HG03159 (cell line): ENCODE measurements around the gene ZFP62.
A peak's percentile ranks its signal among the peaks of the same experiment; 100 is the strongest.
"Not testable (repeated sequence)": the region's sequence is repeated elsewhere in the genome, so short reads cannot be mapped to it uniquely, and the experiment has no call there.

ENCODE experiments used
- ATAC-seq: cut with Tn5 transposase; IDR thresholded peaks from one replicate; pipeline ENCODE4 v1.9.1; 2021; ENCODE audit warnings: mild to moderate bottlenecking, moderate library complexity; ENCODE audit not compliant: unreplicated experiment

ZFP62 gene

GRCh38 chr5:180831139-180832093 is 29.7 kb downstream of the ZFP62 start:
- peak; percentile 70 for ATAC-seq

DNA sequence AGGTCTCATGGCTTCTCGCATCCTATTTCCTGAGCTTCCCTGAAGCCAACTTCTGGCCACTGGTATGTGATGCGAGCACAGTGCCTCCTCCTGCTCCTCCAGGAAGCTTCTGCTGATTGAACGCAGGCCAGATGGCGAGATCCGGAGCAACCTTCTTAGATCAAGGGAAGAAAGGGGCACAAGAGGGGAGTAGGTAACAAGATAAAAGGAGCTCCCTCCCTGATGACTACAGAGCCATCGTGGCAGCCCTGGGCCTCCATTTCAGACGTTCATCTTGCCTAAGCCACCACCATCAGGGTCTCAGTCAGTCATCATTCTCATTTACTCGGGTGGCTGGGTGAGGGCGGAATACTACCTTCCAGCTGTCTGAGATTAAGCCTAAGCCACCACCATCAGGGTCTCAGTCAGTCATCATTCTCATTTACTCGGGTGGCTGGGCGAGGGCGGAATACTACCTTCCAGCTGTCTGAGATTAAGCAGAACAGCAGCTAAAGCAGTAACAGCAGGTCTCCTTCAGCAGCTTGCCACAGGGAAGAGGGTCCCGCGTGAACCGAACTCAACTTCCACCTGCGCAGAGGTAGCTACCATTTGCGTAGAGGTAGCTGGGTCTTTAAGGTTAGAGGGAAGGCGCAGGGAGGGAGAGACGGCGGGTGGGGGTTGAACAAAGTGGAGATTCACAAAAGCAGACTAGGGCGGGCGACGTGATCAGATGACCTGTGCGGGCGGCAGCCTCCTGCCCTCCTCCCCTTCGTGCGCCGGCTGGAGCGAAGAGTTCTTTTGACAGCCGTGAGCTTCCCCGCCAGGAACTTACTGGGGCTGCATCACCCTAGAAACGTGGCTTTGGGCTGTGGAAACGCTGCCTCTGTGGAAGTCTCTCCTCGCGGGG is 30.6 kb downstream of the ZFP62 start:
- peak; percentile 47 for ATAC-seq

DNA sequence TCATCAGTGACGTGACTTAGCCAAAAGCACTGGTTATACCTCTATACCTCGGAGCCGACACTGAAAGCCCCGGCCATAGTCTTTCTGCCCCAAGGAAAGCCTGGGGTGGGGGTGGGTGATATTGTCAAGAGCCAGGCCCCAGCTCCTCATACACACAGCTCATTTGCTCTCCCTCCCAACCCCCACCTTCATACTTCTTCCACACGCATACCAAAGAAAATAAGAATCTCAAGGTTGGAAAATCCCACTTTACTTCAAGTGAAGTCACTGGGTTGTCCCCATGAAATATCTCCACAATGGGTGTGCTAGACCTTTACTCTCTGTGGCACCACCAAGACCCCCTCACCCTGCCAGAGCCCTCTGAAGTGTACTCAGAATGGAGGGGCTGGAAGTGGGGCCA is 31.4 kb downstream of the ZFP62 start:
- ATAC-seq: no peak

GRCh38 chr5:180828756-180829531 is 32.1 kb downstream of the ZFP62 start:
- not testable (repeated sequence) for ATAC-seq

DNA sequence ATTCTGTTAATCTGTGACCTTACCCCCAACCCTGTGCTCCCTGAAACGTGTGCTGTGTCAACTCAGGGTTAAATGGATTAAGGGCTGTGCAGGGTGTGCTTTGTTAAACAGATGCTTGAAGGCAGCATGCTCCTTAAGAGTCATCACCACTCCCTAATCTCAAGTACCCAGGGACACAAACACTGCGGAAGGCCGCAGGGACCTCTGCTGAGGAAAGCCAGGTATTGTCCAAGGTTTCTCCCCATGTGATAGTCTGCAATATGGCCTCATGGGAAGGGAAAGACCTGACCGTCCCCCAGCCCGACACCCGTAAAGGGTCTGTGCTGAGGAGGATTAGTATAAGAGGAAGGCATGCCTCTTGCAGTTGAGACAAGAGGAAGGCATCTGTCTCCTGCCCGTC is 33.7 kb downstream of the ZFP62 start:
- not testable (repeated sequence) for ATAC-seq

DNA sequence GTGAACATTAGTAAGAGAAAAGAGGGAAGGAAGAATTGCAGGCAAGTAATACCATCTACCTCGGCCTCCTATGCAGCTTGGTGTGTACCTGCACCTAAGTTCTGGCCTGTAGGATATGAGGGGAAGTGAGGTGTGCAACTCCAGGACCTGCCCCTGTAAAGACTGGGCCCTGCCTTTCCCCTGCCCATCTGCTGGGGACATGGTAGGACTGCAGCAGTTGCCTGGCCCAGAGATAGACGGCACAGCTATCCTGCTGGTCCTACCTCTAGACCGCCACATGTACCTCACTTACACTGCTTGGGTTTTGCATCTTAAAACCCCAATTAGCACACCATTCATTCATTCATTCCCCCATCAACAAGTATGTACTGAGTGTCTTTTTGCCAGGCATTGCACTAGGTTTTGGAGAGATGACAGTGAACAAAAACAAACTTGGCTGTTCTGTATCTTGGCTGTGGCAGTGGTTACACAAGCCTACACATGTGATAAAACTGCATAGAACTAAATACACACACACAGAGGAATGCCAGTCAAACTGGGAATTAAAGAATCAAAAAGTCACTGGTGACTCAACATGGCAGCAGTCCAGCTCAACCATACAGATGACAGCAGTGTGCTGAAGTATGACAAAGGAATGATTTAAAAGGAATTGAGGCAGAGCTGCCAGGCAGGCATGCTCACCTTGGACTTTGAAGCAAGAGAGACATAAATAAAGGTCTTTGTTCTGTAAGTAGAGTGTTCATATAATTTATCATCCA is 35.1 kb downstream of the ZFP62 start:
- ATAC-seq: no peak

GRCh38 chr5:180824630-180825476 is 36.2 kb downstream of the ZFP62 start:
- ATAC-seq: no peak

- no peak for ATAC-seq
Measured at GRCh38 chr5:180823940-180824629, 37.0 kb downstream of the ZFP62 start.

- ATAC-seq: no peak
Measured at GRCh38 chr5:180823346-180823745, 37.7 kb downstream of the ZFP62 start.

- ATAC-seq: no peak
Measured at GRCh38 chr5:180821538-180821937, 39.5 kb downstream of the ZFP62 start.

GRCh38 chr5:180820788-180821321 is 40.2 kb downstream of the ZFP62 start:
- ATAC-seq: peak; percentile 75

- no peak for ATAC-seq
Measured at GRCh38 chr5:180818677-180819341, 42.3 kb downstream of the ZFP62 start.

DNA sequence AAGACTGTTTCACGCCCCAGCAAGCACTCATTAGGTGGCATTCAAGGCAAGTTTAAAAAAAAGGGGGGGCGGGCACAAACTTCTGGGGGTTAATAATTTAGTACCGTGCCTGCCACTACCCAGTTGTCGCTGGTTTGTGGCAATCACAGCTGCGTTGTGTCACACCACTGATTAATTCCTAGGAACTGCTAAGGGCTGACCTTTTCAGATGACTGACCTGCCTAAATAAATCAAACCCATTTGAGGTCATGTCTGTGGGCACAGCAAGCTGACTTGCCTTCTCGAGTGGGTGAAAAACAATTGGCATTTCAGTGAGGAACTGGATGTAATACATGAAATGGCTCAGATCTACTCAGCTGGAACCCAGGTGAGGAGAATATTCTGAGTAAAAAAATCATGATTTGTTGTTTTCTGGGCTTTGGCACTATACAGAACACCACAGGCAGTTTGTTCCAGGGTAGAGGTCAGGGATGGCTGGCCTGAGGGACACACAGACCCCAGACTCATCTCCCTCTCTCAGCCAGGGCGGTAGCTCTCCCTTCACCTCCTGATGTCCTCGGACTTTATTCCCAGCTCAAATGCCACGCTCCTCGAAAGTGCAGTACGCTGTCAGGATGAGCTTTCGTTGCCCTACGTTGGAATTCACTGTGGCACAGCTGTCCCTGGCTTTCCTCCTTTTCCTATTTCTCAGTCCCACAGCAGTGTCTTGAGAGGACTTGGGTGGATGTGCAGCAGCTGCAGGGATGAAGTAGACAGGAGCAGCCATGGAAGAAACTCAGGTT is 43.0 kb downstream of the ZFP62 start:
- no peak for ATAC-seq

DNA sequence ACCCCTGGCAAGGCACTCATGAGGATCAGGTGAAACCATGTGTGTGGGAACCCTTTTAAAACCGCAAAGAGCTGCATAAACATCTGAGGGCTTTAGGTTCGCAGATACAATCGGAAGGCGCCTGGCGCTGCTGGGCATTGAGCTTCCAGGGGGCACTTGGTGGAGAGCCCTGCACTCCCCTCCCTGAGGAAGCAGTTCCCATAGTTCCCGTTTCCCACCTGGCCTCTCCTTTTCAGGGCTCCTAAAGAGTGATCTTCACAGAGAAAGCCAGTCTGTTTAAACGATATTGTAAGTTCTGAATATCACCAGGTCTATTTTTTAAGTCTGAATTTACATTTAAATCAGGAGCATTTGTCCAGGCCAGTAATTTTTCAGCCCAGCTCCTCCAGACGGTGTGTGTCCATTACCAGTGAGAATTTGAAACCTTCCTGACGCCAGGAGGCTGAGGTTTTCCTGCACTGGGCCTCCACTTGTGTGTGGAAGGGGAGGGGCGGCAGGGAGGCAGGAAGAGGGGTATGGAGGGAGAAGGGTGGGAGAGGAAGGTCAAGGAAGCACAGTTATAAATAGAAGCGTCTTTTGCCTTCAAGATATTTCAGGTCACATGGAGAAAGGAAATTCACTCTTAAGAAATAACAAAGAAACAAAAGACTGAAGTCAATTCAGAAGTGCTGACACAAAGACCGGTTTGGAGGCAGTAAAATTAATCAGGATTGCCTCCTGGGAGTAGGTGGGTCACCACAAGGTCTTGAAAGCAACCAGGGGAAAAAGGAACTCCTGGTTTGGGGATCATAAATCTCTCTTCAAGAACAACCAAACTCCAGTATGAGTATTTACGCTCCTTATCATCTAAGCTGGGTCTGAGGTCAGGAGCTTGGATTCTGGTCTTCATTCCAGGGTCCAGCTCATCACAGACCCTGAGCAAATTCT is 44.2 kb downstream of the ZFP62 start:
- ATAC-seq: no peak

- ATAC-seq: no peak
Measured at GRCh38 chr5:180815293-180815917, 45.7 kb downstream of the ZFP62 start.

- no peak for ATAC-seq
Measured at GRCh38 chr5:180813420-180813819, 47.7 kb downstream of the ZFP62 start.
